ENCODE data around the gene CD44.

CD44 gene

DNA sequence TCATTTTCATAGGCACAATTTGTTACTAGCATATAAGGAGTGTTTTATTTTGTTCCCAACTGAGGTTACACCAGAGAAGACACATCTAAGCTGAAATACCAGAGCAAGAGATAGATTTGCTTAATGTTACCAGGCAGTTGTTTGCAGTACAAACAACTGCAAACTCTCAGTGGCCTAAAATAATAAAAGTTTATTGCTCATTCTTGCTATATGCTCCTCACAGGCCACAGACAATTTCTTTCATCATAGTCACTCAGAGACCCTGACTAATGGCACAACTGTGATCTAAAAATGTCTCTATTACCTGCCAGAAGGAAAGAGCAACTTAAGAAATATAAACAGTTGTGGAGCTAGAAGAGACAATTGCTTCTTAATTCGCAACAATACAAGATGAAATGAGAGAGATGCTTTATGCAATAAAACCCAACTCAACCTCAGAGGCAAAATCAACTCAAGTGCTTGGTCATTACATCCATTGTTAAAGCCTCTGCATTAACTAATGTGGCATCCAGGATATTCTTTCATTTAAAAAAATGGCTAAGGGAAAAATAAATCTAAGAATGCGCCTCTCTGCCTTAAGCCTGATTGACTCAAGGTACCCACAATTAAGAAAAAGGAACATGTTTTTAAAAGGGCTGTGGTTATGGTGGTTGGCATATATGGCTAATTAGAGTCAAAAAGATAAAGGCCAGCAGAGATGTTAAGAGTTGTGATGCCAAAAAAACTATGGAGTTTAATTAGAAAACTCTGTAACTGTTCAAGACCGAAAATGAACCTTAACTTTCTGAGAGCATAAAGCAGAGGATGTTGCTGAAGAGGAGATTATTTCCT lies 103.7 kb downstream of the CD44 start:
- Histone ChIP-seq H4K20me1 (ENCODE audit: low read depth, low read length) (no peaks in the 10 kb centered on the region), H3K9me3 (ENCODE audit: insufficient read depth, low read length) (no peaks in the 10 kb centered on the region), H3K27ac (ENCODE audit: low read depth, low read length) (no peak overlapping the region), H3K4me2 (ENCODE audit: low read depth, low read length, poor library complexity, severe bottlenecking) (no peak overlapping the region), H2AFZ (ENCODE audit: low read depth, low read length, severe bottlenecking) (no peak overlapping the region), H3K79me2 (ENCODE audit: insufficient read depth, low read length) (no peaks in the 10 kb centered on the region), H3F3A (ENCODE audit: insufficient read depth) (no peaks in the 10 kb centered on the region), H3K9ac (ENCODE audit: low read length) (no peak overlapping the region), H3K36me3 (ENCODE audit: low read length) (no peaks in the 10 kb centered on the region), H3K4me3 (ENCODE audit: insufficient read depth, low read length, poor library complexity, severe bottlenecking) (no peak overlapping the region), H3K9me2 (replicated peaks; ENCODE audit: insufficient read depth, low read length) (no peaks in the 10 kb centered on the region), H3K27me3 (ENCODE audit: low read length) (no peaks in the 10 kb centered on the region)
- TF ChIP-seq, protein P1, sequence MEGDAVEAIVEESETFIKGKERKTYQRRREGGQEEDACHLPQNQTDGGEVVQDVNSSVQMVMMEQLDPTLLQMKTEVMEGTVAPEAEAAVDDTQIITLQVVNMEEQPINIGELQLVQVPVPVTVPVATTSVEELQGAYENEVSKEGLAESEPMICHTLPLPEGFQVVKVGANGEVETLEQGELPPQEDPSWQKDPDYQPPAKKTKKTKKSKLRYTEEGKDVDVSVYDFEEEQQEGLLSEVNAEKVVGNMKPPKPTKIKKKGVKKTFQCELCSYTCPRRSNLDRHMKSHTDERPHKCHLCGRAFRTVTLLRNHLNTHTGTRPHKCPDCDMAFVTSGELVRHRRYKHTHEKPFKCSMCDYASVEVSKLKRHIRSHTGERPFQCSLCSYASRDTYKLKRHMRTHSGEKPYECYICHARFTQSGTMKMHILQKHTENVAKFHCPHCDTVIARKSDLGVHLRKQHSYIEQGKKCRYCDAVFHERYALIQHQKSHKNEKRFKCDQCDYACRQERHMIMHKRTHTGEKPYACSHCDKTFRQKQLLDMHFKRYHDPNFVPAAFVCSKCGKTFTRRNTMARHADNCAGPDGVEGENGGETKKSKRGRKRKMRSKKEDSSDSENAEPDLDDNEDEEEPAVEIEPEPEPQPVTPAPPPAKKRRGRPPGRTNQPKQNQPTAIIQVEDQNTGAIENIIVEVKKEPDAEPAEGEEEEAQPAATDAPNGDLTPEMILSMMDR (IDR thresholded peaks at IDR 0.05; ENCODE audit: insufficient read depth, low read length, poor library complexity, severe bottlenecking): no peak
- no peak for TF ChIP-seq EZH2phosphoT487 (conservative IDR thresholded peaks at IDR 0.05; ENCODE audit: low read length)

- TF ChIP-seq EZH2phosphoT487 (conservative IDR thresholded peaks at IDR 0.05; ENCODE audit: low read length): no peak
- TF ChIP-seq, protein P1 (IDR thresholded peaks at IDR 0.05; ENCODE audit: insufficient read depth, low read length, poor library complexity, severe bottlenecking): no peak
- no peak overlapping the region for H3K4me3 ChIP-seq (ENCODE audit: insufficient read depth, low read length, poor library complexity, severe bottlenecking)
- no peaks in the 10 kb centered on the region for H3K36me3 ChIP-seq (ENCODE audit: low read length)
- H4K20me1 ChIP-seq (ENCODE audit: low read depth, low read length): no peaks in the 10 kb centered on the region
- no peak overlapping the region for H3K4me2 ChIP-seq (ENCODE audit: low read depth, low read length, poor library complexity, severe bottlenecking)
- H3K9me2 ChIP-seq (replicated peaks; ENCODE audit: insufficient read depth, low read length): no peaks in the 10 kb centered on the region
- H2AFZ ChIP-seq (ENCODE audit: low read depth, low read length, severe bottlenecking): no peak overlapping the region
- no peaks in the 10 kb centered on the region for H3F3A ChIP-seq (ENCODE audit: insufficient read depth)
- no peaks in the 10 kb centered on the region for H3K27me3 ChIP-seq (ENCODE audit: low read length)
- no peak overlapping the region for H3K9ac ChIP-seq (ENCODE audit: low read length)
- no peaks in the 10 kb centered on the region for H3K79me2 ChIP-seq (ENCODE audit: insufficient read depth, low read length)
- no peak overlapping the region for H3K27ac ChIP-seq (ENCODE audit: low read depth, low read length)
- H3K9me3 ChIP-seq (ENCODE audit: insufficient read depth, low read length): no peaks in the 10 kb centered on the region
These were observed 104.8 kb downstream of the CD44 start for GRCh38 chr11:35243774-35244173.

- no peaks in the 10 kb centered on the region for H3K79me2 ChIP-seq (ENCODE audit: insufficient read depth, low read length)
- H3F3A ChIP-seq (ENCODE audit: insufficient read depth): no peaks in the 10 kb centered on the region
- H3K36me3 ChIP-seq (ENCODE audit: low read length): no peaks in the 10 kb centered on the region
- no peaks in the 10 kb centered on the region for H3K9me2 ChIP-seq (replicated peaks; ENCODE audit: insufficient read depth, low read length)
- H3K27me3 ChIP-seq (ENCODE audit: low read length): no peaks in the 10 kb centered on the region
- H2AFZ ChIP-seq (ENCODE audit: low read depth, low read length, severe bottlenecking): no peak overlapping the region
- H3K27ac ChIP-seq (ENCODE audit: low read depth, low read length): no peak overlapping the region
- no peaks in the 10 kb centered on the region for H4K20me1 ChIP-seq (ENCODE audit: low read depth, low read length)
- H3K9me3 ChIP-seq (ENCODE audit: insufficient read depth, low read length): no peaks in the 10 kb centered on the region
- TF ChIP-seq EZH2phosphoT487 (conservative IDR thresholded peaks at IDR 0.05; ENCODE audit: low read length): no peak
- TF ChIP-seq, protein P1 (IDR thresholded peaks at IDR 0.05; ENCODE audit: insufficient read depth, low read length, poor library complexity, severe bottlenecking): no peak
- no peak overlapping the region for H3K4me3 ChIP-seq (ENCODE audit: insufficient read depth, low read length, poor library complexity, severe bottlenecking)
- H3K4me2 ChIP-seq (ENCODE audit: low read depth, low read length, poor library complexity, severe bottlenecking): no peak overlapping the region
- H3K9ac ChIP-seq (ENCODE audit: low read length): no peak overlapping the region
These were observed 106.1 kb downstream of the CD44 start for GRCh38 chr11:35245056-35245455.

Measured in SU-DHL-6 (cell line).